ENCODE measurements around the gene USP49.

DNA sequence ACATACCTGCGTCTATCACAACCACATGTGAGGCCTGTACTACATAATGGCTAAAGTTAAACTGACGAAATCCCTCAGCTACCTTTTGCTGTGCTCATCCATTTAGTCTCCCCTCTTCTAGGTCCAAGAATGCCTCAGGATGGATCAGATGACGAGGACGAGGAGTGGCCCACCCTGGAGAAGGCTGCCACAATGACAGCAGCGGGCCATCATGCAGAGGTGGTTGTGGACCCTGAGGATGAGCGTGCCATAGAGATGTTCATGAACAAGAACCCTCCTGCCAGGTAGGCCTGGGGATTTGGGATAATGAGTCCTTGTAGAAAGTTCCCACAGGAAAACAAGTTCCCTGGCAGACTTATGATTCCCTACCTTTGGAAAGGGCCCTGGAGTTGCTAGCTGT lies 32.1 kb upstream of the USP49 start:
- TF ChIP-seq, protein P1, sequence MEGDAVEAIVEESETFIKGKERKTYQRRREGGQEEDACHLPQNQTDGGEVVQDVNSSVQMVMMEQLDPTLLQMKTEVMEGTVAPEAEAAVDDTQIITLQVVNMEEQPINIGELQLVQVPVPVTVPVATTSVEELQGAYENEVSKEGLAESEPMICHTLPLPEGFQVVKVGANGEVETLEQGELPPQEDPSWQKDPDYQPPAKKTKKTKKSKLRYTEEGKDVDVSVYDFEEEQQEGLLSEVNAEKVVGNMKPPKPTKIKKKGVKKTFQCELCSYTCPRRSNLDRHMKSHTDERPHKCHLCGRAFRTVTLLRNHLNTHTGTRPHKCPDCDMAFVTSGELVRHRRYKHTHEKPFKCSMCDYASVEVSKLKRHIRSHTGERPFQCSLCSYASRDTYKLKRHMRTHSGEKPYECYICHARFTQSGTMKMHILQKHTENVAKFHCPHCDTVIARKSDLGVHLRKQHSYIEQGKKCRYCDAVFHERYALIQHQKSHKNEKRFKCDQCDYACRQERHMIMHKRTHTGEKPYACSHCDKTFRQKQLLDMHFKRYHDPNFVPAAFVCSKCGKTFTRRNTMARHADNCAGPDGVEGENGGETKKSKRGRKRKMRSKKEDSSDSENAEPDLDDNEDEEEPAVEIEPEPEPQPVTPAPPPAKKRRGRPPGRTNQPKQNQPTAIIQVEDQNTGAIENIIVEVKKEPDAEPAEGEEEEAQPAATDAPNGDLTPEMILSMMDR (CRISPR knock-in tag; IDR thresholded peaks at IDR 0.05), result no peak
- TF ChIP-seq POLR2A (IDR thresholded peaks at IDR 0.05; ENCODE audit: insufficient read depth in 1 of 2, low read depth in 2 of 2, low read length in 2 of 2), result no peak
- TF ChIP-seq DNMT1 (CRISPR knock-in tag; IDR thresholded peaks at IDR 0.05), result no peak
- TF ChIP-seq ZBTB38 (CRISPR knock-in tag; IDR thresholded peaks at IDR 0.05), result no peak
- TF ChIP-seq, protein P2, sequence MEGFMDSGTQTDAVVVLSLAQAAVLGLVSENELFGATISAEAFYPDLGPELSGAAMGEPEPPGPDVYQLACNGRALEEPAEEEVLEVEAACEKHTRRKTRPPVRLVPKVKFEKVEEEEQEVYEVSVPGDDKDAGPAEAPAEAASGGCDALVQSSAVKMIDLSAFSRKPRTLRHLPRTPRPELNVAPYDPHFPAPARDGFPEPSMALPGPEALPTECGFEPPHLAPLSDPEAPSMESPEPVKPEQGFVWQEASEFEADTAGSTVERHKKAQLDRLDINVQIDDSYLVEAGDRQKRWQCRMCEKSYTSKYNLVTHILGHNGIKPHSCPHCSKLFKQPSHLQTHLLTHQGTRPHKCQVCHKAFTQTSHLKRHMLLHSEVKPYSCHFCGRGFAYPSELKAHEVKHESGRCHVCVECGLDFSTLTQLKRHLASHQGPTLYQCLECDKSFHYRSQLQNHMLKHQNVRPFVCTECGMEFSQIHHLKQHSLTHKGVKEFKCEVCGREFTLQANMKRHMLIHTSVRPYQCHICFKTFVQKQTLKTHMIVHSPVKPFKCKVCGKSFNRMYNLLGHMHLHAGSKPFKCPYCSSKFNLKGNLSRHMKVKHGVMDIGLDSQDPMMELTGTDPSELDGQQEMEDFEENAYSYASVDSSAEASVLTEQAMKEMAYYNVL (CRISPR knock-in tag; IDR thresholded peaks at IDR 0.05; ENCODE audit: borderline replicate concordance), result no peak
- TF ChIP-seq, protein P3, sequence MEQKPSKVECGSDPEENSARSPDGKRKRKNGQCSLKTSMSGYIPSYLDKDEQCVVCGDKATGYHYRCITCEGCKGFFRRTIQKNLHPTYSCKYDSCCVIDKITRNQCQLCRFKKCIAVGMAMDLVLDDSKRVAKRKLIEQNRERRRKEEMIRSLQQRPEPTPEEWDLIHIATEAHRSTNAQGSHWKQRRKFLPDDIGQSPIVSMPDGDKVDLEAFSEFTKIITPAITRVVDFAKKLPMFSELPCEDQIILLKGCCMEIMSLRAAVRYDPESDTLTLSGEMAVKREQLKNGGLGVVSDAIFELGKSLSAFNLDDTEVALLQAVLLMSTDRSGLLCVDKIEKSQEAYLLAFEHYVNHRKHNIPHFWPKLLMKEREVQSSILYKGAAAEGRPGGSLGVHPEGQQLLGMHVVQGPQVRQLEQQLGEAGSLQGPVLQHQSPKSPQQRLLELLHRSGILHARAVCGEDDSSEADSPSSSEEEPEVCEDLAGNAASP (CRISPR knock-in tag; IDR thresholded peaks at IDR 0.05; ENCODE audit: borderline replicate concordance), result no peak
- no peak for TF ChIP-seq TBL1XR1 (IDR thresholded peaks at IDR 0.05; ENCODE audit: borderline replicate concordance, low read length, partially characterized antibody)
- TF ChIP-seq PHF21A (CRISPR knock-in tag; IDR thresholded peaks at IDR 0.05), result no peak
- no peak for TF ChIP-seq KAT7 (CRISPR knock-in tag; IDR thresholded peaks at IDR 0.05; ENCODE audit: borderline replicate concordance)
- TF ChIP-seq MAZ (IDR thresholded peaks at IDR 0.05; ENCODE audit: borderline replicate concordance, low read depth, low read length), result no peak
- no peak for TF ChIP-seq MAZ (CRISPR knock-in tag; IDR thresholded peaks at IDR 0.05; ENCODE audit: low read depth)
- TF ChIP-seq, protein P4, sequence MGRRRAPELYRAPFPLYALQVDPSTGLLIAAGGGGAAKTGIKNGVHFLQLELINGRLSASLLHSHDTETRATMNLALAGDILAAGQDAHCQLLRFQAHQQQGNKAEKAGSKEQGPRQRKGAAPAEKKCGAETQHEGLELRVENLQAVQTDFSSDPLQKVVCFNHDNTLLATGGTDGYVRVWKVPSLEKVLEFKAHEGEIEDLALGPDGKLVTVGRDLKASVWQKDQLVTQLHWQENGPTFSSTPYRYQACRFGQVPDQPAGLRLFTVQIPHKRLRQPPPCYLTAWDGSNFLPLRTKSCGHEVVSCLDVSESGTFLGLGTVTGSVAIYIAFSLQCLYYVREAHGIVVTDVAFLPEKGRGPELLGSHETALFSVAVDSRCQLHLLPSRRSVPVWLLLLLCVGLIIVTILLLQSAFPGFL (CRISPR knock-in tag; IDR thresholded peaks at IDR 0.05), result no peak
- no peak for TF ChIP-seq XBP1 (CRISPR knock-in tag; IDR thresholded peaks at IDR 0.05)
